Endothelial cell of umbilical vein (primary cell): ENCODE results near the gene SLC25A20. TPM values are rescaled to one million over a fixed set of nuclear protein-coding genes. Genes with fewer than 3 reads are reported as not detected.
"Not testable (repeated sequence)": the region's sequence is repeated elsewhere in the genome, so short reads cannot be mapped to it uniquely, and the experiment has no call there.

ENCODE experiments used
- BruUV-seq: library from RNA; stranded (reverse); fragments of 400-500 nt; replicated peaks from 2 replicates; lab custom pipeline; 2021; lab: Mats Ljungman, UMichigan
- CTCF ChIA-PET: fragments of 300-600, 350-600 bp; sonication (Branson Sonifier 250); formaldehyde crosslinking; loops from one replicate; lab custom pipeline; 2021; ENCODE audit warnings: antibody characterized with exemption, inconsistent platforms; lab: Charles Lee
- POLR2A ChIA-PET: fragments of 300-600, 350-600 bp; sonication (Branson Sonifier 250); formaldehyde crosslinking; loops from one replicate; lab custom pipeline; 2021; ENCODE audit warnings: antibody characterized with exemption, inconsistent platforms; lab: Charles Lee
- DNase-seq: peaks from one replicate; pipeline ENCODE4 v3.0.0-alpha.2; 2011; ENCODE audit warnings: low read depth, low spot score
- FAIRE-seq: peaks from 2 replicates; lab custom pipeline; 2011; peaks lifted over from hg19 to GRCh38; lab: Jason Lieb, UNC
- H2AFZ ChIP-seq: 2 replicates; pipeline ENCODE4 v1.6.0; 2012; ENCODE audit warnings: low read depth, low read length, control low read depth, inconsistent platforms
- H3K27ac ChIP-seq: 2 replicates; pipeline ENCODE4 v1.5.1; 2011; ENCODE audit warnings: low read depth, mild to moderate bottlenecking, control low read depth, low read length, moderate library complexity; ENCODE audit not compliant: insufficient read depth
- H3K27me3 ChIP-seq, 2 experiments: 2 replicates each; pipeline versions ENCODE4 v1.6.0 to v1.6.1; 2011; ENCODE audit warnings: low read length in 2 of 2, mixed read lengths in 1 of 2; ENCODE audit not compliant: control insufficient read depth in 2 of 2, insufficient read depth in 2 of 2
- H3K36me3 ChIP-seq, 2 experiments: 2 replicates in 1 of 2; 3 replicates in 1 of 2; pipeline ENCODE4 v1.5.1; 2011; ENCODE audit warnings: low read length in 2 of 2, mild to moderate bottlenecking in 1 of 2, moderate library complexity in 1 of 2; ENCODE audit not compliant: control insufficient read depth in 2 of 2, insufficient read depth in 2 of 2; ENCODE audit errors: extremely low read depth in 1 of 2
- H3K4me1 ChIP-seq: 3 replicates; pipeline ENCODE4 v1.5.1; 2011; ENCODE audit warnings: mild to moderate bottlenecking, low read length; ENCODE audit not compliant: control insufficient read depth, insufficient read depth; ENCODE audit errors: extremely low read depth
- H3K4me2 ChIP-seq: 2 replicates; pipeline ENCODE4 v1.6.1; 2011; ENCODE audit warnings: low read length, control low read depth, mixed read lengths; ENCODE audit not compliant: insufficient read depth
- H3K4me3 ChIP-seq, 3 experiments: fragments of 200-600 bp in 1 of 3; sonication (generic), shearing (Covaris generic) in 1 of 3; replicated peaks in 1 of 3; 2 replicates each; pipeline ENCODE4 v1.5.1; 2011 to 2016; ENCODE audit warnings: control low read depth in 3 of 3, low read length in 3 of 3, mild to moderate bottlenecking in 2 of 3, inconsistent platforms in 1 of 3, low read depth in 1 of 3, moderate library complexity in 1 of 3; ENCODE audit not compliant: insufficient read depth in 1 of 3
- H3K79me2 ChIP-seq: 2 replicates; pipeline ENCODE4 v1.6.0; 2012; ENCODE audit warnings: low read length, inconsistent platforms; ENCODE audit not compliant: control insufficient read depth, insufficient read depth
- H3K9ac ChIP-seq: replicated peaks from 2 replicates; pipeline ENCODE3; 2011; ENCODE audit warnings: low read length, control low read depth; ENCODE audit not compliant: insufficient read depth; ENCODE audit errors: extremely low read depth
- H3K9me1 ChIP-seq: replicated peaks from 3 replicates; pipeline ENCODE4 v1.6.0; 2011; ENCODE audit warnings: mild to moderate bottlenecking, low read length; ENCODE audit not compliant: control insufficient read depth, insufficient read depth; ENCODE audit errors: extremely low read depth
- H3K9me3 ChIP-seq: replicated peaks from 2 replicates; pipeline ENCODE4 v1.5.1; 2012; ENCODE audit warnings: low read length, inconsistent platforms; ENCODE audit not compliant: control insufficient read depth, insufficient read depth
- H4K20me1 ChIP-seq: replicated peaks from 2 replicates; pipeline ENCODE3; 2011; ENCODE audit warnings: mild to moderate bottlenecking, low read length; ENCODE audit not compliant: control insufficient read depth, insufficient read depth; ENCODE audit errors: extremely low read depth
- CTCF ChIP-seq, 2 donors: IDR thresholded peaks; 1 replicate in 1 of 2; 2 replicates in 1 of 2; pipeline ENCODE4 v1.5.1; 2011; ENCODE audit warnings: low read length in 2 of 2, mild to moderate bottlenecking in 2 of 2, moderate library complexity in 2 of 2, control low read depth in 1 of 2, inconsistent platforms in 1 of 2, low read depth in 1 of 2; ENCODE audit not compliant: insufficient read depth in 1 of 2; ENCODE audit errors: extremely low read depth in 1 of 2
- EZH2 ChIP-seq: IDR thresholded peaks from 2 replicates; pipeline ENCODE4 v1.6.1; 2012; ENCODE audit warnings: borderline replicate concordance, low read depth, mild to moderate bottlenecking, moderate library complexity, low read length, inconsistent platforms; ENCODE audit not compliant: severe bottlenecking
- FOS ChIP-seq: IDR thresholded peaks from 2 replicates; pipeline ENCODE4 v1.6.1; 2011; ENCODE audit warnings: mild to moderate bottlenecking, low read length, moderate library complexity, borderline replicate concordance; ENCODE audit not compliant: insufficient read depth
- GATA2 ChIP-seq: IDR thresholded peaks from 2 replicates; pipeline ENCODE4 v1.7.0; 2011; ENCODE audit warnings: low read depth, mild to moderate bottlenecking, moderate library complexity, mixed read lengths, low read length; ENCODE audit not compliant: insufficient read length, insufficient read depth
- JUN ChIP-seq: IDR thresholded peaks from 2 replicates; pipeline ENCODE4 v1.6.1; 2011; ENCODE audit warnings: borderline replicate concordance, low read depth; ENCODE audit not compliant: insufficient read length, insufficient read depth
- MAX ChIP-seq: IDR thresholded peaks from 2 replicates; pipeline ENCODE4 v1.6.1; 2011; ENCODE audit not compliant: insufficient read depth, insufficient read length
- MYC ChIP-seq: IDR thresholded peaks from one replicate; pipeline ENCODE4 v1.6.1; 2011; ENCODE audit warnings: mild to moderate bottlenecking, low read depth, low read length
- POLR2A ChIP-seq: IDR thresholded peaks from 2 replicates; pipeline ENCODE4 v1.6.1; 2012; ENCODE audit warnings: low read depth, mild to moderate bottlenecking, control low read depth, low read length
- dilution Hi-C: fragments of 300-500 bp; cut with MboI; formaldehyde crosslinking; loops from one replicate; pipeline ENCODE4 v1.15.0; 2019; ENCODE audit warnings: low sequenced_read_pairs; ENCODE audit not compliant: extremely low pct_ligation_motif_present
- intact Hi-C: fragments of 100-400 bp; cut with micrococcal nuclease; formaldehyde crosslinking; loops from one replicate; pipeline ENCODE4 v1.10.0; 2022
- polyA plus RNA-seq, 4 experiments: library from polyadenylated mRNA; depleted of rRNA in 3 of 4; stranded (reverse) in 3 of 4; unstranded in 1 of 4; fragments of >200 nt; gene quantifications; 2 replicates each; pipeline versions ENCODE4 v1.2.1 to v1.2.3, GENCODE V29; 2011 to 2012; ENCODE audit warnings: missing spikeins in 1 of 4
- total RNA-seq: library from RNA; stranded (reverse); gene quantifications from 2 replicates; pipeline ENCODE4 v1.2.3, GENCODE V29; 2021

SLC25A20 gene
- total and polyA plus RNA-seq, 2 donors (not counting 3 experiments of a cell fraction or from before 2014, with no cell fraction given), result 7.9 to 11.0 TPM

- not testable (repeated sequence) for FAIRE-seq
Measured at GRCh38 chr3:48907026-48907425, 8.3 kb upstream of the SLC25A20 start.

GRCh38 chr3:48899273-48899672, 591 bp upstream of the SLC25A20 start:
- Histone ChIP-seq H2AFZ (peak overlapping the region; percentile 94), H3K4me2 (peak overlapping the region; percentile 53), H3K4me1 (peaks cover 7% of the 10 kb centered on the region), H3K9me3 (no peaks in the 10 kb centered on the region), H3K9ac (no peak overlapping the region), H3K4me3 (peak overlapping the region in 2 of 3 experiments; percentile 48 to 50), H3K27me3 (no peaks in the 10 kb centered on the region), H3K79me2 (no peaks in the 10 kb centered on the region), H4K20me1 (no peaks in the 10 kb centered on the region), H3K9me1 (no peaks in the 10 kb centered on the region), H3K36me3 (no peaks in the 10 kb centered on the region), H3K27ac (peak overlapping the region; percentile 25)
- dilution Hi-C loops (no loop called here), intact Hi-C loops (loop anchor here (5.0 kb wide), 1 partner anchor 52 kb away; the partner anchor contains the start of gene PRKAR2A)
- no peak for FAIRE-seq
- TF ChIP-seq FOS (no peak), POLR2A (no peak), EZH2 (no peak), MAX (no peak), JUN (no peak), MYC (no peak), CTCF (IDR thresholded peaks at IDR 0.05; ENCODE audit: extremely low read depth in 1 of 2, insufficient read depth in 1 of 2, low read depth in 1 of 2, low read length in 2 of 2) (no peak), GATA2 (no peak)
- no peak for DNase-seq
- ChIA-PET POLR2A (no interaction called here), CTCF (interaction anchor here (1.0 to 1.2 kb wide), 2 partner anchors 88 to 159 kb away, joined by 3 to 4 read pairs; no protein-coding TSS in a partner anchor)
- BruUV-seq, result no TSS peak

More at GRCh38 chr3:48907026-48907425, 8.3 kb upstream of the SLC25A20 start:
- H3K4me3 ChIP-seq, POLR2A ChIA-PET, H3K36me3 ChIP-seq, H2AFZ ChIP-seq, H3K27ac ChIP-seq, H3K9ac ChIP-seq, DNase-seq, BruUV-seq, H3K4me2 ChIP-seq, H3K9me3 ChIP-seq, H4K20me1 ChIP-seq, H3K27me3 ChIP-seq, intact Hi-C loops, H3K4me1 ChIP-seq, H3K79me2 ChIP-seq, dilution Hi-C loops, H3K9me1 ChIP-seq: not testable (repeated sequence)
- CTCF ChIA-PET, result interaction anchor here (2.7 kb wide), 1 partner anchor 9 kb away, joined by 8 read pairs; the partner anchor contains the start of gene SLC25A20
